GM12878 (cell line): ENCODE measurements around the gene NOC2L. TPM values are rescaled to one million over a fixed set of nuclear protein-coding genes. Genes with fewer than 3 reads are reported as not detected.

ENCODE experiments used
- ATAC-seq: fragments of 200-7000 bp; cut with Tn5 transposase; 3 replicates; pipeline ENCODE4 v1.9.1; 2020; ENCODE audit warnings: mild to moderate bottlenecking, moderate library complexity
- BruUV-seq: library from RNA; stranded (reverse); fragments of 400-500 nt; replicated peaks from 2 replicates; lab custom pipeline; 2021; lab: Mats Ljungman, UMichigan
- CTCF ChIA-PET: fragments of 300-600 bp; sonication (Branson Sonifier 250); formaldehyde crosslinking; extraction: SDS; loops from one replicate; lab custom pipeline; 2021; ENCODE audit warnings: inconsistent platforms; lab: Yijun Ruan, JAX
- POLR2A ChIA-PET: fragments of 350-600 bp; formaldehyde crosslinking; extraction: SDS; loops from one replicate; lab custom pipeline; 2021; ENCODE audit warnings: inconsistent platforms; lab: Charles Lee
- RAD21 ChIA-PET: fragments of 300-600 bp; sonication (Branson Sonifier 250); formaldehyde crosslinking; loops from one replicate; lab custom pipeline; 2023; ENCODE audit warnings: antibody characterized with exemption; ENCODE audit not compliant: unreplicated experiment; lab: Charles Lee
- SMC1A ChIA-PET: fragments of 300-600 bp; sonication (Branson Sonifier 250); formaldehyde crosslinking; loops from one replicate; lab custom pipeline; 2023; ENCODE audit not compliant: unreplicated experiment, uncharacterized antibody; lab: Charles Lee
- DNase-seq: peaks from one replicate; pipeline ENCODE4 v3.0.0-alpha.2; 2011; ENCODE audit warnings: low read depth, low spot score
- FAIRE-seq: peaks from 3 replicates; lab custom pipeline; 2011; peaks lifted over from hg19 to GRCh38; lab: Jason Lieb, UNC
- H2AFZ ChIP-seq: 2 replicates; pipeline ENCODE4 v1.6.0; 2011; ENCODE audit warnings: low read depth, low read length, control low read depth; ENCODE audit not compliant: control insufficient read depth
- H3K27ac ChIP-seq: 2 replicates; pipeline ENCODE4 v1.5.1; 2011; ENCODE audit warnings: control low read depth; ENCODE audit not compliant: control insufficient read depth, insufficient read depth
- H3K27me3 ChIP-seq, 2 experiments: replicated peaks in 1 of 2; 2 replicates each; pipeline versions ENCODE4 v1.6.0 to v1.6.1; 2011; ENCODE audit warnings: low read length in 1 of 2; ENCODE audit not compliant: control insufficient read depth in 2 of 2, insufficient read depth in 2 of 2
- H3K36me3 ChIP-seq, 2 experiments: 2 replicates each; pipeline ENCODE4 v1.5.1; 2011; ENCODE audit warnings: low read length in 1 of 2; ENCODE audit not compliant: control insufficient read depth in 2 of 2, insufficient read depth in 2 of 2
- H3K4me1 ChIP-seq: 2 replicates; pipeline ENCODE4 v1.6.1; 2011; ENCODE audit warnings: mild to moderate bottlenecking, low read length, moderate library complexity, mixed read lengths; ENCODE audit not compliant: control insufficient read depth, insufficient read depth
- H3K4me2 ChIP-seq: 2 replicates; pipeline ENCODE4 v1.6.0; 2011; ENCODE audit warnings: control low read depth; ENCODE audit not compliant: control insufficient read depth, insufficient read depth
- H3K4me3 ChIP-seq: fragments of 200-600 bp; sonication (generic); 2 replicates; pipeline ENCODE4 v1.5.1; 2016
- H3K79me2 ChIP-seq: 2 replicates; pipeline ENCODE4 v1.6.0; 2011; ENCODE audit warnings: low read length; ENCODE audit not compliant: control insufficient read depth, insufficient read depth
- H3K9ac ChIP-seq: 2 replicates; pipeline ENCODE4 v1.8.0; 2011; ENCODE audit warnings: low read length, control low read depth, mixed read lengths; ENCODE audit not compliant: control insufficient read depth, insufficient read depth
- H3K9me3 ChIP-seq: replicated peaks from 3 replicates; pipeline ENCODE4 v1.5.1; 2011; ENCODE audit warnings: mild to moderate bottlenecking, low read length; ENCODE audit not compliant: control insufficient read depth, insufficient read depth
- H4K20me1 ChIP-seq: 2 replicates; pipeline ENCODE4 v1.6.0; 2011; ENCODE audit not compliant: control insufficient read depth, insufficient read depth
- ATF7 ChIP-seq: fragments of 450-650 bp; IDR thresholded peaks from 2 replicates; pipeline ENCODE4 v1.6.1; 2016; ENCODE audit warnings: low read depth, mild to moderate bottlenecking
- CBFB ChIP-seq: IDR thresholded peaks from 2 replicates; pipeline ENCODE4 v1.6.1; 2016; ENCODE audit warnings: antibody characterized with exemption, low read depth
- LARP7 ChIP-seq: fragments of 450-650 bp; IDR thresholded peaks from 2 replicates; pipeline ENCODE4 v1.6.1; 2017; ENCODE audit warnings: mild to moderate bottlenecking
- MEF2B ChIP-seq: fragments of 450-650 bp; IDR thresholded peaks from 2 replicates; pipeline ENCODE4 v1.6.1; 2018; ENCODE audit warnings: mild to moderate bottlenecking, moderate library complexity; ENCODE audit not compliant: partially characterized antibody, poor library complexity, severe bottlenecking
- MTA3 ChIP-seq: IDR thresholded peaks from 2 replicates; pipeline ENCODE4 v1.6.1; 2012; ENCODE audit warnings: low read length, inconsistent platforms, borderline replicate concordance
- MYB ChIP-seq: fragments of 150-350 bp; IDR thresholded peaks from 2 replicates; pipeline ENCODE4 v1.6.1; 2014; ENCODE audit warnings: mild to moderate bottlenecking, low read depth, low read length, borderline replicate concordance
- NRF1 ChIP-seq: conservative IDR thresholded peaks from 2 replicates; pipeline ENCODE4 v1.6.1; 2011; ENCODE audit warnings: mild to moderate bottlenecking, low read depth, low read length, improper control_type of control experiment
- PAX5 ChIP-seq: IDR thresholded peaks from 2 replicates; pipeline ENCODE4 v1.6.1; 2011; ENCODE audit warnings: low read depth, low read length, borderline replicate concordance
- RBBP5 ChIP-seq: fragments of 200-600 bp; sonication (generic); conservative IDR thresholded peaks from 2 replicates; pipeline ENCODE4 v1.6.1; 2016
- SMARCA5 ChIP-seq: fragments of 450-650 bp; IDR thresholded peaks from 2 replicates; pipeline ENCODE4 v1.6.1; 2017; ENCODE audit warnings: mild to moderate bottlenecking
- WGBS: methylation state at CpG from one replicate; pipeline ENCODE4 v1.1.6; 2016; ENCODE audit warnings: low lambda C conversion rate; ENCODE audit not compliant: insufficient replicate concordance, insufficient coverage; ENCODE audit errors: missing lambda C conversion rate; 5-methylcytosine and 5-hydroxymethylcytosine counted together
- in situ Hi-C: fragments of 300-500 bp; cut with MboI; formaldehyde crosslinking; loops from 9 replicates; pipeline ENCODE4 v1.14.3; 2018; ENCODE audit warnings: mixed read lengths
- intact Hi-C: fragments of 100-400 bp; cut with micrococcal nuclease; formaldehyde crosslinking; loops from one replicate; pipeline ENCODE4 v1.14.2; 2022; ENCODE audit not compliant: unreplicated experiment
- polyA plus RNA-seq, 11 experiments: library from polyadenylated mRNA; depleted of rRNA in 4 of 11; unstranded in 6 of 11; stranded (reverse) in 5 of 11; fragments of >200 nt; fragmentation: Nextera tagmentation in 4 of 11; fragmentation: Illumina TruSeq in 1 of 11; extraction: Ambion mirVana in 4 of 11; extraction: Trizol in 1 of 11; gene quantifications; 1 replicate in 1 of 11; 2 replicates in 10 of 11; pipeline versions ENCODE4 v1.2.1 to v1.2.3, GENCODE V29; 2011 to 2016; ENCODE audit warnings: inconsistent platforms in 2 of 11, missing spikeins in 2 of 11, low read depth in 1 of 11
- total RNA-seq, 4 experiments: library from RNA; depleted of rRNA in 3 of 4; stranded (reverse); fragments of >200 nt in 3 of 4; fragmentation: Illumina TruSeq in 1 of 4; extraction: Trizol in 1 of 4; gene quantifications; 2 replicates each; pipeline versions ENCODE4 v1.2.1 to v1.2.3, GENCODE V29; 2013 to 2021
- TF ChIP-seq, protein P1 (sequence below): fragments of 450-650 bp; IDR thresholded peaks from 2 replicates; pipeline ENCODE4 v1.6.1; 2014; ENCODE audit warnings: mild to moderate bottlenecking
- TF ChIP-seq, protein P2 (sequence below): IDR thresholded peaks from 2 replicates; pipeline ENCODE4 v1.6.1; 2011; ENCODE audit warnings: mild to moderate bottlenecking, low read depth, low read length, moderate library complexity; ENCODE audit not compliant: insufficient replicate concordance
- TF ChIP-seq, protein P3 (sequence below): fragments of 450-650 bp; IDR thresholded peaks from 2 replicates; pipeline ENCODE4 v1.6.1; 2017; ENCODE audit warnings: antibody characterized with exemption, mild to moderate bottlenecking, moderate library complexity
- TF ChIP-seq, protein P4 (sequence below): fragments of 450-650 bp; IDR thresholded peaks from 2 replicates; pipeline ENCODE4 v1.6.1; 2017; ENCODE audit warnings: borderline replicate concordance
- TF ChIP-seq, protein P5 (sequence below): fragments of 450-650 bp; conservative IDR thresholded peaks from 2 replicates; pipeline ENCODE4 v1.6.1; 2017; ENCODE audit warnings: mild to moderate bottlenecking, moderate library complexity

NOC2L gene
- total and polyA plus RNA-seq, 10 of the 15 experiments (the other 5 are each of a cell fraction or from before 2014, with no cell fraction given) = 1.3 to 171 (median 64.3) TPM

DNA sequence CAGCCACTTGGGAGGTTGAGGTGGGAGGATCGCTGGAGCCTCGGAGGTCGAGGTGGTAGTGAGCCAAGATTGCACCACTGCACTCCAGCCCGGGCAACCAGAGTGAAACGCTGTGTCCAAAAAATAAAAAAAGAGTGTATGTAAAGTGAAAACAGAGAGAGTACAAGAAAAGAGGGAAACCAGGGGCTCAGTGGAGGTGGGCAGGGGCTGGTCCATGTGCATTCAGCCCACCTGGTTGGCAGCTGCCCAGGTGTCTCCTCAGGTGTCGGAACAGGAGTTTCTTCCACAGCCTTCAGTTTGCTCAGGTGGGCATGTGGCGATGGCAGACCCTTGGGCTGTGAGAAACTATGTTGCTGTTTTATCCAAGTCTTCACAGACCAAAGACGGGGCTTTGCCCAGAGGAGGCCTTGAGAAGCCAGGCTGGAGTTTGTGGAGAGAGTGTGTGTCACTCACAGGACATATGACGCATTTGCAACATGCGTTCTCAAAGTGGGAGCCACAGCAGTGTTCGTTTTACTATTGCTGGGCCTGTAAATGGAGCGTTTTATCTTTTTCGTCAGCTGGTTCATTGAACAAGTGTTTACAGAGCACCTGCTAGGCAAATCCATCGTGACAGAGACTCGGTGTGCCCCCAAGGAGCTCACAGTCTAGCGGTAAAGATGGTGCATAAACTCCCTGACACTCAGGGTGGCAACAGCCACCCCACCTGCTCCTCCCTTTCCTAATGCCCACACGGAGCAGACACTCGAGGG lies 57.8 kb downstream of the NOC2L start:
- RAD21 ChIA-PET = interaction anchor here (1.4 kb wide), 1 partner anchor 37 kb away, joined by 4 read pairs; no protein-coding TSS in a partner anchor
- intact Hi-C loops = loop anchor here (10.0 kb wide), 1 partner anchor 164 kb away; no protein-coding TSS in a partner anchor
- in situ Hi-C loops = no loop called here
- TF ChIP-seq RBBP5 (no peak), PAX5 (no peak), MEF2B (no peak), MYB (no peak), CBFB (no peak), LARP7 (no peak), MTA3 (no peak), SMARCA5 (no peak), ATF7 (no peak), NRF1 (no peak)
- TF ChIP-seq, protein P1, sequence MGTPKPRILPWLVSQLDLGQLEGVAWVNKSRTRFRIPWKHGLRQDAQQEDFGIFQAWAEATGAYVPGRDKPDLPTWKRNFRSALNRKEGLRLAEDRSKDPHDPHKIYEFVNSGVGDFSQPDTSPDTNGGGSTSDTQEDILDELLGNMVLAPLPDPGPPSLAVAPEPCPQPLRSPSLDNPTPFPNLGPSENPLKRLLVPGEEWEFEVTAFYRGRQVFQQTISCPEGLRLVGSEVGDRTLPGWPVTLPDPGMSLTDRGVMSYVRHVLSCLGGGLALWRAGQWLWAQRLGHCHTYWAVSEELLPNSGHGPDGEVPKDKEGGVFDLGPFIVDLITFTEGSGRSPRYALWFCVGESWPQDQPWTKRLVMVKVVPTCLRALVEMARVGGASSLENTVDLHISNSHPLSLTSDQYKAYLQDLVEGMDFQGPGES = no peak
- TF ChIP-seq, protein P2, sequence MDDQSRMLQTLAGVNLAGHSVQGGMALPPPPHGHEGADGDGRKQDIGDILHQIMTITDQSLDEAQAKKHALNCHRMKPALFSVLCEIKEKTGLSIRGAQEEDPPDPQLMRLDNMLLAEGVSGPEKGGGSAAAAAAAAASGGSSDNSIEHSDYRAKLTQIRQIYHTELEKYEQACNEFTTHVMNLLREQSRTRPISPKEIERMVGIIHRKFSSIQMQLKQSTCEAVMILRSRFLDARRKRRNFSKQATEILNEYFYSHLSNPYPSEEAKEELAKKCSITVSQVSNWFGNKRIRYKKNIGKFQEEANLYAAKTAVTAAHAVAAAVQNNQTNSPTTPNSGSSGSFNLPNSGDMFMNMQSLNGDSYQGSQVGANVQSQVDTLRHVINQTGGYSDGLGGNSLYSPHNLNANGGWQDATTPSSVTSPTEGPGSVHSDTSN = no peak
- TF ChIP-seq, protein P3, sequence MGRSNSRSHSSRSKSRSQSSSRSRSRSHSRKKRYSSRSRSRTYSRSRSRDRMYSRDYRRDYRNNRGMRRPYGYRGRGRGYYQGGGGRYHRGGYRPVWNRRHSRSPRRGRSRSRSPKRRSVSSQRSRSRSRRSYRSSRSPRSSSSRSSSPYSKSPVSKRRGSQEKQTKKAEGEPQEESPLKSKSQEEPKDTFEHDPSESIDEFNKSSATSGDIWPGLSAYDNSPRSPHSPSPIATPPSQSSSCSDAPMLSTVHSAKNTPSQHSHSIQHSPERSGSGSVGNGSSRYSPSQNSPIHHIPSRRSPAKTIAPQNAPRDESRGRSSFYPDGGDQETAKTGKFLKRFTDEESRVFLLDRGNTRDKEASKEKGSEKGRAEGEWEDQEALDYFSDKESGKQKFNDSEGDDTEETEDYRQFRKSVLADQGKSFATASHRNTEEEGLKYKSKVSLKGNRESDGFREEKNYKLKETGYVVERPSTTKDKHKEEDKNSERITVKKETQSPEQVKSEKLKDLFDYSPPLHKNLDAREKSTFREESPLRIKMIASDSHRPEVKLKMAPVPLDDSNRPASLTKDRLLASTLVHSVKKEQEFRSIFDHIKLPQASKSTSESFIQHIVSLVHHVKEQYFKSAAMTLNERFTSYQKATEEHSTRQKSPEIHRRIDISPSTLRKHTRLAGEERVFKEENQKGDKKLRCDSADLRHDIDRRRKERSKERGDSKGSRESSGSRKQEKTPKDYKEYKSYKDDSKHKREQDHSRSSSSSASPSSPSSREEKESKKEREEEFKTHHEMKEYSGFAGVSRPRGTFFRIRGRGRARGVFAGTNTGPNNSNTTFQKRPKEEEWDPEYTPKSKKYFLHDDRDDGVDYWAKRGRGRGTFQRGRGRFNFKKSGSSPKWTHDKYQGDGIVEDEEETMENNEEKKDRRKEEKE = no peak
- TF ChIP-seq, protein P4, sequence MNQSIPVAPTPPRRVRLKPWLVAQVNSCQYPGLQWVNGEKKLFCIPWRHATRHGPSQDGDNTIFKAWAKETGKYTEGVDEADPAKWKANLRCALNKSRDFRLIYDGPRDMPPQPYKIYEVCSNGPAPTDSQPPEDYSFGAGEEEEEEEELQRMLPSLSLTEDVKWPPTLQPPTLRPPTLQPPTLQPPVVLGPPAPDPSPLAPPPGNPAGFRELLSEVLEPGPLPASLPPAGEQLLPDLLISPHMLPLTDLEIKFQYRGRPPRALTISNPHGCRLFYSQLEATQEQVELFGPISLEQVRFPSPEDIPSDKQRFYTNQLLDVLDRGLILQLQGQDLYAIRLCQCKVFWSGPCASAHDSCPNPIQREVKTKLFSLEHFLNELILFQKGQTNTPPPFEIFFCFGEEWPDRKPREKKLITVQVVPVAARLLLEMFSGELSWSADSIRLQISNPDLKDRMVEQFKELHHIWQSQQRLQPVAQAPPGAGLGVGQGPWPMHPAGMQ = no peak
- TF ChIP-seq, protein P5, sequence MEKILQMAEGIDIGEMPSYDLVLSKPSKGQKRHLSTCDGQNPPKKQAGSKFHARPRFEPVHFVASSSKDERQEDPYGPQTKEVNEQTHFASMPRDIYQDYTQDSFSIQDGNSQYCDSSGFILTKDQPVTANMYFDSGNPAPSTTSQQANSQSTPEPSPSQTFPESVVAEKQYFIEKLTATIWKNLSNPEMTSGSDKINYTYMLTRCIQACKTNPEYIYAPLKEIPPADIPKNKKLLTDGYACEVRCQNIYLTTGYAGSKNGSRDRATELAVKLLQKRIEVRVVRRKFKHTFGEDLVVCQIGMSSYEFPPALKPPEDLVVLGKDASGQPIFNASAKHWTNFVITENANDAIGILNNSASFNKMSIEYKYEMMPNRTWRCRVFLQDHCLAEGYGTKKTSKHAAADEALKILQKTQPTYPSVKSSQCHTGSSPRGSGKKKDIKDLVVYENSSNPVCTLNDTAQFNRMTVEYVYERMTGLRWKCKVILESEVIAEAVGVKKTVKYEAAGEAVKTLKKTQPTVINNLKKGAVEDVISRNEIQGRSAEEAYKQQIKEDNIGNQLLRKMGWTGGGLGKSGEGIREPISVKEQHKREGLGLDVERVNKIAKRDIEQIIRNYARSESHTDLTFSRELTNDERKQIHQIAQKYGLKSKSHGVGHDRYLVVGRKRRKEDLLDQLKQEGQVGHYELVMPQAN = no peak

More for the DNA sequence above, 57.8 kb downstream of the NOC2L start:
- H3K4me1 ChIP-seq = peaks cover 7% of the 10 kb centered on the region
- H3K27me3 ChIP-seq = peaks cover 0 to 5% of the 10 kb centered on the region in 2 experiments; a peak in 3 of 4 replicates
- CTCF ChIA-PET = no interaction called here
- H3K27ac ChIP-seq = no peak overlapping the region
- no peaks in the 10 kb centered on the region for H3K36me3 ChIP-seq
- H2AFZ ChIP-seq = no peak overlapping the region
- 51% methylated on average over 17 of the region's 18 CpGs for whole genome bisulfite sequencing
- SMC1A ChIA-PET = no interaction called here
- DNase-seq (no peak), FAIRE-seq (no peak), ATAC-seq (no peak)
- no TSS peak for BruUV-seq
- no peak overlapping the region for H3K4me2 ChIP-seq
- POLR2A ChIA-PET = no interaction called here
- no peaks in the 10 kb centered on the region for H3K79me2 ChIP-seq
- no peaks in the 10 kb centered on the region for H4K20me1 ChIP-seq
- no peak overlapping the region for H3K4me3 ChIP-seq
- no peak overlapping the region for H3K9ac ChIP-seq
- H3K9me3 ChIP-seq = peaks cover 2% of the 10 kb centered on the region; the same call in 2 of the 3 replicates
